ENCODE measurements around the gene PKIB. TPM values are rescaled to one million over a fixed set of nuclear protein-coding genes. Genes with fewer than 3 reads are reported as not detected.
A peak's percentile ranks its signal among the peaks of the same experiment; 100 is the strongest.

The PKIB gene, protein sequence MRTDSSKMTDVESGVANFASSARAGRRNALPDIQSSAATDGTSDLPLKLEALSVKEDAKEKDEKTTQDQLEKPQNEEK
- 1 to 10 TPM; 2.2 to 2.3 TPM for total RNA-seq
- polyA plus RNA-seq (ENCODE audit: insufficient read length in 6 of 6) = 1 to 10 TPM; 1.2 to 2.7 (median 2.1) TPM
- long read RNA-seq, donor 1 = 0 reads
- long read RNA-seq, donor 2, partial matches to known transcripts = 0 of 1 reads
- long read RNA-seq, donor 2, other reads (novel, unspliced or antisense) = 0 of 1 reads
- long read RNA-seq, donor 3, partial matches to known transcripts = 0 of 1 reads
- long read RNA-seq, donor 3, other reads (novel, unspliced or antisense) = 0 of 1 reads
- long read RNA-seq, donor 4, partial matches to known transcripts = 0 of 2 reads
- long read RNA-seq, donor 4, other reads (novel, unspliced or antisense) = 2 of 2 reads
- long read RNA-seq, donor 5 = 0 reads
- long read RNA-seq, donor 6, partial matches to known transcripts = 0 of 1 reads
- long read RNA-seq, donor 6, other reads (novel, unspliced or antisense) = 0 of 1 reads
- long read RNA-seq, donor 7, partial matches to known transcripts = 0 of 1 reads
- long read RNA-seq, donor 7, other reads (novel, unspliced or antisense) = 0 of 1 reads
- long read RNA-seq, donor 8 = 0 reads
- long read RNA-seq, donor 9 = 0 reads
- long read RNA-seq, donor 10, partial matches to known transcripts = 0 of 1 reads
- long read RNA-seq, donor 10, other reads (novel, unspliced or antisense) = 0 of 1 reads
- long read RNA-seq, donor 11, partial matches to known transcripts = 0 of 11 reads
- long read RNA-seq, donor 11, other reads (novel, unspliced or antisense) = 8 of 11 reads
- long read RNA-seq, donor 12 = 0 reads

DNA sequence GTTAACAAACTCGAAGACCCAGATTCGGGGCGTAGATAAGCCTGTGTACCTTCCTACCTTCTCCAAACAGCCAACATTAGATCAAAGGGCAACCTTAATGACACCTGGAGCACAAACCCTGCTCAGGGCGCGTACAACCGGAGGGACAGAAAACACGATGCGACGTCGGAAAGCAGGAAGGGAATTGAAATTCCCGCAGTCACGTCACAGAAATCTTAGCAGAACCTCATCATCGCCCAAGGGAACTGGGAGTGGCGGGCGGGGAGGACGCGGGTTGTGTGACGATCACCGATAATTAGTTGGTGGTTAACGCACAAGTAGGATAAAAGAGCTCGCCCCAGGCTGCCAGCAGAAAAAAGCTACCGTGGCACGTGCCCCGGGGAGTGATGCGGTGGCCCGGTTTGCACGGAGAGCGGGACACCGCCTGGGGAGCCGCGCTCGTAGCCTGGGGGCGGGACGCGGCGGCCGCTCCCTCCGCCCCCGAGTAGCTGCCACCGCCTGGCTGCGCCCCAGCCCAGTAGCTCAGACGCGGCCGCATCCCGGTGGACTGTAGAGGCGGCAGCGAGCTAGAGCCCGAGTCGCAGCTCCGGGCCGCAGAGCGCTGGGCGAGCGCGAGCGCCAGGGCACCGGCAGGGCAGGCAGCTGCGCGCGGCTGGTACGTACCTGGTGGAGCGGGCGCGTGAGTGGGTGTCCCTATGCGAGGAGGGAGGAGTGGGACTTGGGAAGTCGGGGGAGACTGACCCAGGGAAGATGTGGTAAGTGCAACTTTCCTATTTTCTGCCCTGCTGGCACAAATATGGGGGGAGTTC lies at the start of gene PKIB:
Gene PKIB (plus strand): TSS at position 525 of the 809 bp plus-strand sequence. CDS start 107,390 bp downstream, outside the sequence.
- peak within 1 kb of the TSS; percentile 28 to 44 for H3K4me3 ChIP-seq
- H3K4me1 ChIP-seq = peaks cover 3 to 16% of the 10 kb centered on the region in 2 donors
- intact Hi-C loops (cut with DNase I) = no loop called here
- no peaks in the 10 kb centered on the region for H3K9me3 ChIP-seq
- H3K27ac ChIP-seq = no peak within 1 kb of the TSS
- no peaks in the 10 kb centered on the region for H3K36me3 ChIP-seq
- ATAC-seq (peak; percentile 99), DNase-seq (peak; percentile 49 to 92 (median 78))
- peaks cover 11 to 58% of the 10 kb centered on the region in 2 donors for H3K27me3 ChIP-seq
- TF ChIP-seq, protein P1, sequence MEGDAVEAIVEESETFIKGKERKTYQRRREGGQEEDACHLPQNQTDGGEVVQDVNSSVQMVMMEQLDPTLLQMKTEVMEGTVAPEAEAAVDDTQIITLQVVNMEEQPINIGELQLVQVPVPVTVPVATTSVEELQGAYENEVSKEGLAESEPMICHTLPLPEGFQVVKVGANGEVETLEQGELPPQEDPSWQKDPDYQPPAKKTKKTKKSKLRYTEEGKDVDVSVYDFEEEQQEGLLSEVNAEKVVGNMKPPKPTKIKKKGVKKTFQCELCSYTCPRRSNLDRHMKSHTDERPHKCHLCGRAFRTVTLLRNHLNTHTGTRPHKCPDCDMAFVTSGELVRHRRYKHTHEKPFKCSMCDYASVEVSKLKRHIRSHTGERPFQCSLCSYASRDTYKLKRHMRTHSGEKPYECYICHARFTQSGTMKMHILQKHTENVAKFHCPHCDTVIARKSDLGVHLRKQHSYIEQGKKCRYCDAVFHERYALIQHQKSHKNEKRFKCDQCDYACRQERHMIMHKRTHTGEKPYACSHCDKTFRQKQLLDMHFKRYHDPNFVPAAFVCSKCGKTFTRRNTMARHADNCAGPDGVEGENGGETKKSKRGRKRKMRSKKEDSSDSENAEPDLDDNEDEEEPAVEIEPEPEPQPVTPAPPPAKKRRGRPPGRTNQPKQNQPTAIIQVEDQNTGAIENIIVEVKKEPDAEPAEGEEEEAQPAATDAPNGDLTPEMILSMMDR (IDR thresholded peaks at IDR 0.05) = no peak

DNA sequence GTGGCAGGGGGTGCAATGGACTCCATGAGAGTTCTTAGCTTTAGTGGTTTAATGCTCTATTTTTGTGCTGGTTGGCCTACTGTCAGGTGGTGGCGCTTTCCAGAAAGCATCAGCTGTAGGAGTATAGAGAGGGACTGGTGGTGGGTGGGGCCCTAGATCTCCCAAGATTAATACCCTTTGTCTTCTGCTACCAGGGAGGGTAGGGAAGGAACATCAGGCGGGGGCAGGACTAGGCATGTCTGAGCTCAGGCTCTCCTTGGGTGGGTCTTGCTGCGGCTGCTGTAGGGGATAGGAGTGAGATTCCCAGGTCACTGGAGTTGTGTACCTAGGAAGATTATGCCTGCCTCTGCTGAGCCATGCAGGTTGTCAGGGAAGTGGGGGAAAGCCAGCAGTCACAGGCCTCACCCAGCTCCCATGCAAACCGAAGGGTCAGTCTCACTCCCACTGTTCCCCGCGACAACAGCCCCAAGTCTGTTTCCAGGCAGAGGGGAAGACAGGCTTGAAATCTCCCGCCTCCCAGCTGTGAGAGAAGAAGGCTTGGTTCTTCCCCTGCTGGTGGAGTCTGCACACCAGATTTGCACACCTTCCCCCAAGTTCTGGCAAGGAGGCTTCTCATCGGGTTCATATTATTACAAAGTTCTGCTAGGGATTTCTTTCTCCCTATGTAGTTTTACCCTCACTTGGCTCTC lies 46.7 kb upstream of the PKIB start:
- TF ChIP-seq, protein P1 (IDR thresholded peaks at IDR 0.05) = no peak
- Histone ChIP-seq H3K36me3 (no peaks in the 10 kb centered on the region), H3K4me3 (no peak overlapping the region), H3K27ac (no peak overlapping the region), H3K27me3 (no peaks in the 10 kb centered on the region), H3K4me1 (no peaks in the 10 kb centered on the region), H3K9me3 (peaks cover 0 to 6% of the 10 kb centered on the region in 2 donors)
- no peak for ATAC-seq
- intact Hi-C loops (cut with DNase I) = no loop called here
- no peak for DNase-seq

DNA sequence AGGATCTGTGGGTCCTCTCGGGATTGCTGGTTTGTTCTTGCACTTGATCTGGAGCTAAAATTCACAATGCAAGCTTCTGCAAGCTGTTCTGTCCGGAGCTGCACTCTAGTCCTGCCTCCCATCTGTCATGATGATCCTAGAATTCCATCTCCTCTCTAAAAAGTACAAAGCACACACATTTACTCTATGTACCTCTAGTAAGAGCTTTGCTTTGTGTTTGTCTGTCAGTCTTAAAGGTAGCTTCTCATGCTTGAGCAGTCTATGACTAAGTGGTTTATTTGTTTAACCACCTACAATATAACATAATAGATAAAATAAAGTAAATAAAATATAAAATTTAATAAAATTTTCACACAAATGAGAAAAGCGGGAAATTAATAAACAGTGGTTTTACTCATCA lies 46.0 kb upstream of the PKIB start:
- no peak for DNase-seq
- no peak overlapping the region for H3K27ac ChIP-seq
- TF ChIP-seq, protein P1 (IDR thresholded peaks at IDR 0.05) = no peak
- peaks cover 0 to 6% of the 10 kb centered on the region in 2 donors for H3K9me3 ChIP-seq
- H3K4me3 ChIP-seq = no peak overlapping the region
- no peaks in the 10 kb centered on the region for H3K4me1 ChIP-seq
- intact Hi-C loops (cut with DNase I) = no loop called here
- H3K27me3 ChIP-seq = no peaks in the 10 kb centered on the region
- no peak for ATAC-seq
- no peaks in the 10 kb centered on the region for H3K36me3 ChIP-seq

DNA sequence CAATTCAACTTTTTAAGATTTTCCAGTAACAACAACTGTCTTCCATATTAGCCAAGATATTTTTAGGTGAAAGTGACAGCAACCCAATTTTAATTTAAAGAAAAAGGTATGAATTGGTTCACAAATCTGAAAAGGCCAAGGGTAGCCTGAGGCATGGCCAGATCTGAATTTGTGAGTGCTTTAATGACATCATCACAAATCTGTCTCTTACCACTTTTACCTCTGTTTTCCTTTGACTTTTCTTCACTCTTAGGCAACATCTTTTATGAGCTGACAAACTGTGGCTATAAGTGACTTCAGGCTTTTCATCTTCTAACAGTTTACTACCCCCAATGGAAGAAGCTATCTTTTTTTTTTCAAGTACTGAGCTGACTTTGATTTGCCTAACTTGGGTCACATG lies 44.5 kb upstream of the PKIB start:
- ATAC-seq = no peak
- intact Hi-C loops (cut with DNase I) = no loop called here

More for the DNA sequence above, 44.5 kb upstream of the PKIB start:
- Histone ChIP-seq H3K4me3 (no peak overlapping the region), H3K27me3 (no peaks in the 10 kb centered on the region), H3K36me3 (no peaks in the 10 kb centered on the region), H3K4me1 (no peaks in the 10 kb centered on the region), H3K9me3 (peaks cover 0 to 6% of the 10 kb centered on the region in 2 donors), H3K27ac (no peak overlapping the region)
- TF ChIP-seq, protein P1 (IDR thresholded peaks at IDR 0.05) = no peak
- no peak for DNase-seq

Data from left lung (tissue), 14 donors.